ENCODE data around the gene DNAJC7.
A peak's percentile ranks its signal among the peaks of the same experiment; 100 is the strongest.
"Not testable (repeated sequence)": the region's sequence is repeated elsewhere in the genome, so short reads cannot be mapped to it uniquely, and the experiment has no call there.

DNAJC7 gene

GRCh38 chr17:41948762-41949460 is 68.3 kb downstream of the DNAJC7 start:
- no peak for DNase-seq (ENCODE audit: low read depth)

GRCh38 chr17:41944943-41945342 is 72.3 kb downstream of the DNAJC7 start:
- no peak for DNase-seq (ENCODE audit: low read depth)

GRCh38 chr17:41943492-41943891 is 73.7 kb downstream of the DNAJC7 start:
- DNase-seq (ENCODE audit: low read depth) = no peak

GRCh38 chr17:41942626-41943373 is 74.4 kb downstream of the DNAJC7 start:
- DNase-seq (ENCODE audit: low read depth) = no peak

- no peak for DNase-seq (ENCODE audit: low read depth)
Measured at GRCh38 chr17:41941168-41941567, 76.1 kb downstream of the DNAJC7 start.

GRCh38 chr17:41939693-41940090 is 77.5 kb downstream of the DNAJC7 start:
- no peak for DNase-seq (ENCODE audit: low read depth)

GRCh38 chr17:41939044-41939692 is 78.1 kb downstream of the DNAJC7 start:
- DNase-seq (ENCODE audit: low read depth) = no peak

- no peak for DNase-seq (ENCODE audit: low read depth)
Measured at GRCh38 chr17:41937970-41938954, 79.0 kb downstream of the DNAJC7 start.

- DNase-seq (ENCODE audit: low read depth) = no peak
Measured at GRCh38 chr17:41935641-41936040, 81.6 kb downstream of the DNAJC7 start.

GRCh38 chr17:41932816-41933389 is 84.3 kb downstream of the DNAJC7 start:
- DNase-seq (ENCODE audit: low read depth) = no peak

GRCh38 chr17:41931715-41932114 is 85.5 kb downstream of the DNAJC7 start:
- not testable (repeated sequence) for DNase-seq (ENCODE audit: low read depth)

- DNase-seq (ENCODE audit: low read depth) = not testable (repeated sequence)
Measured at GRCh38 chr17:41930833-41931156, 86.4 kb downstream of the DNAJC7 start.

- peak; percentile 82 for DNase-seq (ENCODE audit: low read depth)
Measured at GRCh38 chr17:41930009-41930832, 87.0 kb downstream of the DNAJC7 start, which contains the start of gene ODAD4. TSS of gene ODAD4 (plus strand) at chr17:41930617. CDS start at chr17:41930724, 107 bp downstream.

GRCh38 chr17:41928693-41929251 is 88.5 kb downstream of the DNAJC7 start:
- DNase-seq (ENCODE audit: low read depth) = no peak
